Hematopoietic multipotent progenitor cell treated with erythropoietin and hydrocortisone succinate and interleukin-3 and kit ligand, for 15 days (in vitro differentiated cells): ENCODE measurements around the gene ATP1A3.
A peak's percentile ranks its signal among the peaks of the same experiment; 100 is the strongest.
"Not testable (repeated sequence)": the region's sequence is repeated elsewhere in the genome, so short reads cannot be mapped to it uniquely, and the experiment has no call there.

Source experiments
- DNase-seq: peaks from one replicate; pipeline ENCODE4 v3.0.0-alpha.2; 2015; ENCODE audit warnings: low spot score

Gene ATP1A3

GRCh38 chr19:41993612-41994483 lies at the start of gene ATP1A3:
ATP1A3 (minus strand) TSS chr19:41994230; CDS start chr19:41994076, 154 bp downstream.
- DNase-seq, result peak; percentile 29

- DNase-seq, result no peak
Observed at GRCh38 chr19:42042455-42043170, 48.6 kb upstream of the ATP1A3 start.

GRCh38 chr19:42040491-42040890 lies 46.5 kb upstream of the ATP1A3 start:
- DNase-seq, result not testable (repeated sequence)

GRCh38 chr19:42040031-42040430 lies 46.0 kb upstream of the ATP1A3 start:
- DNase-seq, result no peak

- no peak for DNase-seq
Observed at GRCh38 chr19:42038666-42039065, 44.6 kb upstream of the ATP1A3 start.

- no peak for DNase-seq
Observed at GRCh38 chr19:42037649-42038048, 43.6 kb upstream of the ATP1A3 start.

GRCh38 chr19:42034640-42035391 lies 40.8 kb upstream of the ATP1A3 start:
- DNase-seq, result peak; percentile 63

- DNase-seq, result no peak
Observed at GRCh38 chr19:42033413-42033812, 39.4 kb upstream of the ATP1A3 start.

- no peak for DNase-seq
Observed at GRCh38 chr19:42032431-42032830, 38.4 kb upstream of the ATP1A3 start.

- DNase-seq, result no peak
Observed at GRCh38 chr19:42030645-42031440, 36.8 kb upstream of the ATP1A3 start.

- DNase-seq, result peak; percentile 34
Observed at GRCh38 chr19:42028304-42029216, 34.5 kb upstream of the ATP1A3 start.

GRCh38 chr19:42024622-42025111 lies 30.6 kb upstream of the ATP1A3 start:
- no peak for DNase-seq

GRCh38 chr19:42023943-42024260 lies 29.9 kb upstream of the ATP1A3 start:
- DNase-seq, result no peak

GRCh38 chr19:42023121-42023942 lies 29.3 kb upstream of the ATP1A3 start:
- DNase-seq, result no peak

- DNase-seq, result no peak
Observed at GRCh38 chr19:42022616-42023015, 28.6 kb upstream of the ATP1A3 start.

- no peak for DNase-seq
Observed at GRCh38 chr19:42021185-42021584, 27.2 kb upstream of the ATP1A3 start.

- DNase-seq, result no peak
Observed at GRCh38 chr19:42018503-42019193, 24.6 kb upstream of the ATP1A3 start.

- no peak for DNase-seq
Observed at GRCh38 chr19:42017040-42017439, 23.0 kb upstream of the ATP1A3 start.

GRCh38 chr19:42012747-42013146 lies 18.7 kb upstream of the ATP1A3 start:
- not testable (repeated sequence) for DNase-seq
